HG03280 (cell line): ENCODE data around the gene PPP4R1.

Experiments used
- ATAC-seq: cut with Tn5 transposase; IDR thresholded peaks from one replicate; pipeline ENCODE4 v1.9.1; 2021; ENCODE audit warnings: mild to moderate bottlenecking, moderate library complexity; ENCODE audit not compliant: unreplicated experiment

The PPP4R1 gene

GRCh38 chr18:9597609-9598008, 16.8 kb downstream of the PPP4R1 start:
- ATAC-seq = no peak

GRCh38 chr18:9596843-9597526, 17.4 kb downstream of the PPP4R1 start:
- no peak for ATAC-seq

DNA sequence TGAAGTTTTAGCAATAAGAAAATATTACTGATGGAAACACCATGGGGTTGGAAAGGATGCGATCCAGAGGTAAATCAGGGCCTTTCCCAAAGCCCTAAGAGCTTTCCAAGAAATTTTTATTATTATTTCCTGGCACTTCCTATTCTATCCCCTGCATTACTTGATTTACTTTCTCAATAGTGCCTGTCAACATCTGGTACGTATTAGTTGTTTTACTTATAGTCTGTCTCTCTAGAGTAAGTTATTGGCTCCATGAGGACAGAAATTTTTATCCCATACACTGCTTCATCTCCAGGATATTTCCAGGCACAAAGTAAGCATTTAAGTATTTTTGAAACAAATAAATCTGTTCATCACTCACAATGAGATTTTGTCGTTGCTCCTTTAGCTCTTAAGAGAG, 18.1 kb downstream of the PPP4R1 start:
- ATAC-seq = no peak

GRCh38 chr18:9594823-9595596, 19.3 kb downstream of the PPP4R1 start:
- ATAC-seq = no peak

DNA sequence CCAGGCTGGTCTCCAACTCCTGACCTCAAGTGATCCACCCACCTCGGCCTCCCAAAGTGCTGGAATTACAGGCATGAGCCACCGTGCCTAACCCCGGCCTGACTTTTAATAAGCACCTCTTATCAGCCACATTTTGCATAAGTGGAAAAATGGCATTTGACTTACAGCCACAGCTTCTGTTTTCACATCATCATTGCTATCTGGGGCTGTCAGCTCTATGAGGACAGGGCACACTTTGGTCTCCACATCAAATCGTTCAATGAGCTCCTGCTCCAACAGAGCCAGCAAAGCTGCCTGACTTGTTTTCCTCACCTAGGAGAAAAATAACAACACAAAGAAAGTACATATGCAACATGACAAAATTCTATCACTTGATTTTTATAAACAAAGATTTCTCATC, 26.4 kb downstream of the PPP4R1 start:
- ATAC-seq = no peak

- ATAC-seq = no peak
Observed at GRCh38 chr18:9586814-9587213, 27.5 kb downstream of the PPP4R1 start.

- ATAC-seq = no peak
Observed at GRCh38 chr18:9581667-9582066, 32.7 kb downstream of the PPP4R1 start.

- no peak for ATAC-seq
Observed at GRCh38 chr18:9578306-9578705, 36.1 kb downstream of the PPP4R1 start.

DNA sequence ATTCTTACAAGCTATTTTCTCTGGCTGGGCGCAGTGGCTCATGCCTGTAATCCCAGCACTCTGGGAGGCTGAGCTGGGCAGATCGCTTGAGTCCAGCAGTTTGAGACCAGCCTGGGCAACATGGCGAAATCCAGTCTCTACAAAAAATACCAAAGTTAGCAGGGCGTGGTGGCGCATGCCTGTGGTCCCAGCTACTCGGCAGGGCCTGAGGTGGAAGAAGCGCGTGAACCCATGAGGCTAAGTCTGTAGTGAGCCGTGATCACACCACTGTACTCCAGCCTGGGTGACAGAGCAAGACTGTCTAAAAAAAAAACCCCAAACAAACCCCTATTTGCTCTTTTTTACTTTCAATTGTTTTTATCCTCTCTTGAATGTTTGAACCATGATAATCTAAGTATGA, 37.0 kb downstream of the PPP4R1 start:
- no peak for ATAC-seq

- peak; percentile 51 for ATAC-seq
Observed at GRCh38 chr18:9575558-9575957, 38.8 kb downstream of the PPP4R1 start.

DNA sequence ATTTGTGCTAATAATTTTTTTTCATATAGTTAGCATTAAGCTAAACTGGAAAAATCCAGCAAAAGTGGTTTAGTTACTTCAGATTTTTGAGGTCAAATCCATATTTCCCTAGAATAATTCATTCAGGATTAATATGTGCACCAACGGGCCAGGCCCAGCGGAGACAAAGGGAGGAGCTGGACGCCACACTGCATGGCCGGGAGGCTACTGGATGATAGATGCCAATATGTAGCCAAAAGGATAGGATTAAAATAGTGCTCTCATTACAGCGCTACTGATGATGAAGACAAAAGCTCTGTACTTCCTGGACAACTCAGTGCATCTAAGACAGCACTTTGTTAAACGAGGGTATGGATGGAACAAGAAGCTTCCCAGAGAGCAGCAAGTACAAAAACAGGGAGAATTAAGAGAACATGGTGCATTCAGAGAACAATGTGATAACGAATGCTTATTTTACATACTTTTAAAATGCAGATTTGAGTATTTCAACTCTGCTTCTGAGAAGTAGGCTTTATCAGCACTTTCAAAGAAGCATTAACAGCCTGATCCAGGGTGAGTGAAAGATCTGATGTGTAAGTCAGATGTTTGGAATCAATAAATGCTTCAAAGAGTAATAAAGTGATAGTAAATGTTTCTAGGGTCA, 39.8 kb downstream of the PPP4R1 start:
- no peak for ATAC-seq

DNA sequence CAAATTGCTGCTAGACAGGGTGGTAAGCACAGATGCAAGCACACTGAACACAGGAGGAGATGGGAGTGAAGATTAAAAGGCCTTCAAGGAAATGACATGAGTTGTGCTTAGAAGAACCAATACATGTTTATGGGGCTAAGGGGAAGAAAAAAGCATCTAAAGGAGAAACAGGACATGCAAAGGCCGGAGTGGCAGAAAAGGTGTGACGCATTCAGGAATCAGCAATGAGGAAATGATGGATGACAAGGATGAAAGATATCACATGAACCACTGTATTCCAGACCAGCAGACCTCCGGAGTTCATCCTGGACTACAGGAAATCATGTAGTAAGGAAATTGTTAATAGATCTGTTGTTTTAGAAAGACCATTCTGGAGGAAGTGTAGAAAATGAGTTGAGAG, 42.8 kb downstream of the PPP4R1 start:
- no peak for ATAC-seq

DNA sequence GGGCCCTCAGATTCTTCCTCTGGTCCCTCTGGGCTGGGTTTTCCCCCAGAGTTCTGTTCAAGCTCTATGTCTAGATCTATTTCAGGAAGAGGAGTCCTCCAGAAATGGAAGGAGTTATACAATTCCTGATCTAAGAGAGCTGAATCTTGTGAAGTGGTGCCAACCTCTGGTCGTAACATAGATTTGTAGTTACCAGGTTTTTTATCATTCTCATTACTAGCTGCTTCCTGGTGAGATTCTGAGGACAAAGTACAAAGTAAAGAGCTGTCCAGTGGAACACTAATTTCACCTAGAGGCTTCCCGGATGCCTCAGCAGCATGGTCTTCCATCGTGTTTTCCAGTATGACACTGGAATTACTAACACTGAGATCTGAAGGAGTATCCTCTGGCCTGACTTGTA, 44.1 kb downstream of the PPP4R1 start:
- ATAC-seq = no peak

- no peak for ATAC-seq
Observed at GRCh38 chr18:9569178-9569577, 45.2 kb downstream of the PPP4R1 start.

GRCh38 chr18:9568186-9568585, 46.2 kb downstream of the PPP4R1 start:
- ATAC-seq = no peak

- ATAC-seq = no peak
Observed at GRCh38 chr18:9565407-9565806, 49.0 kb downstream of the PPP4R1 start.

GRCh38 chr18:9563331-9563730, 51.0 kb downstream of the PPP4R1 start:
- no peak for ATAC-seq

DNA sequence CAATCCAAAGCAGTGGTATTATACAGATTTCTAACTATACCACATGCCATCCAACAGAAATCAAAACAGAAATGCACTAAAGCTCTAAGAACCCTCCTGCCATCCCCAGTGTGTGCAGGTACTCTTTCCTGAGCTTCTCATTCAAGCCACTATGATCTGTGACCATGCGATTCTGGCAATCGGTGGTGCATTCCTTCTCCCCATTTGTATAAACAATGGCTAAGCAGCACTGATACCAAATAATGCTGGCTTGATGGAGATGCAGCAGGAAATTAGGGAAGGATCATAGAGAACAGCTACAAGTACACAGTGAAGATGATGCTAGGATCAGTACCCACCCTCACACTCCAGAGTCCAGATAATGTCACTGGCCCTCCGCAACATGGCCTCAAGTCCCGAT, 51.8 kb downstream of the PPP4R1 start:
- no peak for ATAC-seq

- ATAC-seq = no peak
Observed at GRCh38 chr18:9561759-9562158, 52.6 kb downstream of the PPP4R1 start.

- no peak for ATAC-seq
Observed at GRCh38 chr18:9559253-9559652, 55.1 kb downstream of the PPP4R1 start.

GRCh38 chr18:9558387-9559064, 55.8 kb downstream of the PPP4R1 start:
- ATAC-seq = no peak
